ENCODE measurements around the gene CD164L2.
"Not testable (repeated sequence)": the region's sequence is repeated elsewhere in the genome, so short reads cannot be mapped to it uniquely, and the experiment has no call there.

CD164L2 gene

GRCh38 chr1:27403931-27404330 is 20.8 kb upstream of the CD164L2 start:
- DNase-seq = no peak

- DNase-seq = peak; percentile 47
Observed at GRCh38 chr1:27403065-27403726, 20.1 kb upstream of the CD164L2 start.

GRCh38 chr1:27402349-27402754 is 19.2 kb upstream of the CD164L2 start:
- DNase-seq = peak; percentile 58

GRCh38 chr1:27400963-27401341 is 17.8 kb upstream of the CD164L2 start:
- DNase-seq = no peak

GRCh38 chr1:27400082-27400962 is 17.2 kb upstream of the CD164L2 start:
- no peak for DNase-seq

- no peak for DNase-seq
Observed at GRCh38 chr1:27399251-27400025, 16.3 kb upstream of the CD164L2 start.

GRCh38 chr1:27398405-27399149 is 15.4 kb upstream of the CD164L2 start:
- DNase-seq = no peak

GRCh38 chr1:27397749-27398148 is 14.6 kb upstream of the CD164L2 start:
- no peak for DNase-seq

- DNase-seq = no peak
Observed at GRCh38 chr1:27397110-27397509, 14.0 kb upstream of the CD164L2 start.

- DNase-seq = peak; percentile 72
Observed at GRCh38 chr1:27395441-27396195, 12.5 kb upstream of the CD164L2 start.

- peak; percentile 43 for DNase-seq
Observed at GRCh38 chr1:27394925-27395324, 11.8 kb upstream of the CD164L2 start.

- no peak for DNase-seq
Observed at GRCh38 chr1:27394282-27394658, 11.1 kb upstream of the CD164L2 start.

- DNase-seq = no peak
Observed at GRCh38 chr1:27393641-27394281, 10.6 kb upstream of the CD164L2 start.

GRCh38 chr1:27392778-27393635 is 9.9 kb upstream of the CD164L2 start:
- DNase-seq = no peak

GRCh38 chr1:27392096-27392777 is 9.1 kb upstream of the CD164L2 start, which contains the start of gene GPR3:
GPR3 (plus strand) TSS chr1:27392622; CDS start chr1:27393799, 1,177 bp downstream.
- peak; percentile 93 for DNase-seq

- peak; percentile 57 for DNase-seq
Observed at GRCh38 chr1:27391511-27392095, 8.5 kb upstream of the CD164L2 start.

GRCh38 chr1:27388337-27389005 is 5.3 kb upstream of the CD164L2 start:
- peak; percentile 38 for DNase-seq

- DNase-seq = not testable (repeated sequence)
Observed at GRCh38 chr1:27384797-27385196, 1.7 kb upstream of the CD164L2 start.

- no peak for DNase-seq
Observed at GRCh38 chr1:27383661-27384060, 528 bp upstream of the CD164L2 start.

Data from EL (cell line).